Stimulated activated CD8-positive, alpha-beta memory T cell treated with anti-CD3 and anti-CD28 coated beads, Interleukin-12 subunit alpha, Interleukin-12 subunit beta, amount 100 ng/mL, for 24 hours (primary cell): ENCODE data around the gene CFAP70.

Experiments used
- DNase-seq: peaks from one replicate; pipeline ENCODE4 v3.0.0-alpha.2; 2020; ENCODE audit errors: extremely low read depth

CFAP70 gene

DNA sequence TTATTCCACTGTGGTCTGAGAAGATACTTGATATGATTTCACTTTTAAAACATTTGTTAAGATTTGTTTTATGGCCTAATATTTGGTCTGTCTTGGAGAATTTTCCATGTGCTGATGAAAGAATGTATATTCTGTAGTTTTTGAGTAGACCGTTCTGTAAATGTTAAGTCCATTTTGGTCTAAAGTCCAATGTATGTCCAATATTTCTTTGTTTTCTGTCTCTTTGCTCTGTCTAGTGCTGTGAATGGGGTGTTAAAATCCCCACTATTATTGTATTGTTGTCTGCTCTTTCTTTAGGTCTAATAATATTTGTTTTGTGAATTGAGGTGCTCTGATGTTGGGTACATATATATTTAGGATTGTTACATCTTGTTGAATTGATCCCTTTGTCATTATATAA, 142.9 kb downstream of the CFAP70 start:
- DNase-seq, result no peak

DNA sequence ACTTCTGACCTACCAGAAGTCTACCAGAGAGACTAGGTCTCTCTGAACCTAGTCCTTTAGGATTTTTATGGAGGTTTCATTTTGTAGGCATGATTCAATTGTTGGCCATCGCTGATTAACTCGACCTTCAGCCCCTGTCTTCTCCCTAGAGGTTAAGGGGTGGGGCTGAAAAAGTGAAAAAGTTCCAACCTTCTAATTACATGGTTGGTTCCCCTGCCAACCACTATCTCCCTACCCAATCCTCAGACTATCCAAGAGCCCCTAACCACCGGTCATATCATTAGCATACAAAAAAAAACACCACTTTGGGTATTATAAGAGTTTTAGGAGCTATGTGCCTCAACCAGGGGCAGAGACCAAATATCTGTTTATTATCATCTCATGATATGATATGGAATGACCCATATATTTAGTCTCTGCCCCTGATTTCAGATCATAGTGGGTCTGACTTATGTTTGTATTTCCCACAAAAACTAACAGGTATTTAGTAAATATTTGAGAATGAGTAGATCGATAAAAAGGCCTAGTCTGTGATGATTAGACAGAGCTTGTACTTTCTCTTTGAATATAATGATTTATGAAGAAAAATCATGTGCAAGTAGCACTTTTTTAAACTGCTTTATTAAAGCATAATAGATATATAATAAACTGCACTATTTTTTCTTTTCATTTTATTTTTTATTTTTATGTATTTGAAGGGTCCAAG, 147.4 kb downstream of the CFAP70 start:
- DNase-seq, result no peak

DNA sequence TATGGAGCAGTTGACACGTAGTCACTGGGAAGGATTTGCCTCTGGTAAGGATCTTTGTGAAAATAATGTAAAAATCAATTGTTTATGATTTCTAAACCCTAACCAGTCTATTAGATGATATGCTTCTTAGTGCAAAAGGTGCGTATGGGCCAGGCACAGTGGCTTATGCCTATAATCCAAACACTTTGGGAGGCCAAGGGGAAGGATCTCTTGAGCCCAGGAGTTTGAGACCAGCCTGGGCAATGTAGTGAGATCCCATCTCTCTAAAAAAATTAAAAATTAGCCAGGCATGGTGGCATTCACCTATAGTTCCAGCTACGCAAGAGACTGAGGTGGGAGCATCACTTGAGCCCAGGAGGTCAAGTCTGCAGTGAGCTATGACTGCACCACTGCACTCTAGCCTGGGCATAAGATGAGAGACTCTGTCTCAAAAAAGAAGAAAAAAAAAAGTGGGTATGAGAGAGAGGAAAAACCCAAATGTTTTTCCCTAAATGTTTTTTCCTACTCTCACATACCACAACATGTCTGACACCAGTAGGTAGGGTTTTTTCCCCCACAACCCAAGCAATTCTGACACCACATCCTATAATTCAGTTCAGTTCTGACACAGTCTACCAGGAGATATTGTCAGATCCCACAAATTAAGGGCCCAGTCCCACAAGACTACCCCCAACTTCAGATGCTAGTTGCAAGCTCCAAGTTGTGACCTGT, 148.1 kb downstream of the CFAP70 start:
- DNase-seq, result no peak

DNA sequence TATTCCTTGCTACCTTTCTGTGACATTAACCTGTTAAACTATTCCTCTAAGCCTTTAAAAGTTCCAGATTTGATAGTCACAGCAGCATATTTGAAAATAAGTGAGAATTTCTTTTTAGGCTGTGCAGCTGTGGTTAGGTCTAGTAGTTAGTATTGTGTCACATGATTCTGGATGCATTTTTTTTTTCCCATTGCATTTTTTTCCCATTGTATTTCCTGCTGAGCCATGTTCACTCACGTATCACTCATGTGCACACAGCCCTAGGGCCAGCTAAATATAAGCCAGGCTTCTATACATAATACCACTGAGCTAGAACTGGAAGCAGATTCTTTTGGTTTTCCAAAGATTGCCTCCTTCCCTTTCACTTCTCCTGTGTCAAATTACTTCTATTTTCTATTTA, 149.0 kb downstream of the CFAP70 start:
- DNase-seq, result no peak

DNA sequence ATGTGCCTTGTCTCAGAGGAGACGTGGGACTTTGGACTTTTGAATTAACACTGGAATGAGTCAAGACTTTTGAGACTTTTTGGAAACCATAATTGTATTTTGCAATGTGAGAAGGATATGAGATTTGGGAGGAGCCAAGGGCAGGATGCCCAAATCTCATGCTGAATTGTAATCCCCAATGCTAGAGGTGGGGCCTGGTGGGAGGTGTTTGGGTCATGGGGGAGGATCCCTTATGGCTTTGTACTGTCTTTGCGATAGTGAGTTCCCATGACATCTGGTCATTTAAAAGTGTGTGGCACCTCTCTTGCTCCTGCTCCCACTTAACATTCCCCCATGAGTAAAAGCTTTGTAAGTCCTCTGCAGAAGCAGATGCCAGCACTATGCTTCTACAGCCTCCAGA, 150.8 kb downstream of the CFAP70 start:
- DNase-seq, result no peak

DNA sequence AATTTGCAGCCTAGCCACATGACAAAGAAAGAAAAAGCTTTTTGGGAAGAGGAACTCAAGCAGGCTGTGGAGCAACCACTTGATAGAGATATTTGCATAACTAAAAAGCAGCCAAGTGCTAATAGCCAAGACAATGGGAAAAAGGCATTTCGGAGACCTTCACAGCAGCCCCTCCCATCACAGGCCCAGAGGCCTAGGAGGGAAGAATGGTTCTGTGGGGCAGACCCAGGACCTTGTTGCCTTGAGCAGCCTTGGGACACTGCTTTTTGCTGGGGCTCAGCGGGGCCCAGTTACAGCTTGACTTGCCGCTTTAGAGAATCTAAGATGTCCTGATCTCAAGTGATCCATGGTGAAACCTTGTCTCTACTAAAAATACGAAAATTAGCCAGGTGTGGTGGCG, 152.3 kb downstream of the CFAP70 start:
- no peak for DNase-seq

DNA sequence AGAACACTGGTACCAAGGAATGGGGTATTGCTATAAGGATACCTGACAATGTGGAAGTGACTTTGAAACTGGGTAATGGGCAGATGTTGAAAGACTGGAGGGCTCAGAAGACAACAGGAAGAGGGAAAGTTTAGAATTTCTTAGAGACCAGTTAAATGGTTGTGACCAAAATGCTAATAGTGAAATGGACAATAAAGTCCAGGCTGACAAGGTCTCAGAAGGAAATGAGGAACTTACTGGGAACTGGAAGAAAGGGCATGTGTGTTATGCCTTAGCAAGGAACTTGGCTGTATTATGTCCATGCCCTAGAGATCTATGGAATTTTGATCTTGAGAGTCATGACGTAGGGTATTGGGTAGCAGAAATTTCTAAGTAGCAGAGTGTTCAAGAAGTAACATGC, 152.8 kb downstream of the CFAP70 start:
- DNase-seq, result no peak

DNA sequence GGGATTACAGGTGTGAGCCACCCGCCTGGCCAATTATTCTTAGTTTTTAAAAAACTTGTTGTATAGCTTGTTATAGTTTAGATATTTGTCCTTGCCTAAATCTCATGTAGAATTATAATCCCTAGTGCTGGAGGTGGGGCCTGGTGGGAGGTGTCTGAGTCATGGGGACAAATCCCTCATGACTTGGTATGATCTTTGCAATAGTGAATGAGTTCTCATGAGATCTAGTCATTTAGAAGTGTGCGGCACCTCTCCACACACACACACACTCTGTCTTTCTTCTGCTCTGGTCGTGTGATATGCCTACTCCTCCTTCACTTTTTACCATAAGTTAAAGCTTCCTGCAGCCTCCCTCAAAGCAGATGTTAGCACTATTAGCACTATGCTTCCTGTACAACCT, 153.6 kb downstream of the CFAP70 start:
- no peak for DNase-seq
